Skeletal muscle tissue (tissue), 4 donors: ENCODE measurements around the gene PPTC7. TPM values are rescaled to one million over a fixed set of nuclear protein-coding genes. Genes with fewer than 3 reads are reported as not detected.
"Not testable (repeated sequence)": the region's sequence is repeated elsewhere in the genome, so short reads cannot be mapped to it uniquely, and the experiment has no call there.

Experiments
- H3K27ac ChIP-seq: one replicate; pipeline ENCODE4 v1.7.0; 2013; ENCODE audit warnings: mild to moderate bottlenecking, low read depth, low read length, inconsistent platforms
- H3K27me3 ChIP-seq, 3 donors: one replicate each; pipeline ENCODE4 v1.7.0; 2013; ENCODE audit warnings: low read length in 3 of 3; ENCODE audit not compliant: control insufficient read depth in 3 of 3, insufficient read depth in 3 of 3
- H3K36me3 ChIP-seq, 3 donors: one replicate each; pipeline ENCODE4 v1.7.0; 2013; ENCODE audit warnings: low read length in 3 of 3; ENCODE audit not compliant: control insufficient read depth in 3 of 3, insufficient read depth in 3 of 3
- H3K4me1 ChIP-seq, 3 donors: one replicate each; pipeline ENCODE4 v1.7.0; 2013; ENCODE audit warnings: low read length in 3 of 3, mild to moderate bottlenecking in 3 of 3; ENCODE audit not compliant: control insufficient read depth in 3 of 3, insufficient read depth in 3 of 3
- H3K4me3 ChIP-seq, 3 donors: one replicate each; pipeline ENCODE4 v1.7.0; 2013; ENCODE audit warnings: low read length in 3 of 3
- H3K9ac ChIP-seq, 3 donors: one replicate each; pipeline ENCODE4 v1.7.0; 2013; ENCODE audit warnings: low read length in 3 of 3, mild to moderate bottlenecking in 3 of 3, moderate library complexity in 2 of 3, low read depth in 1 of 3
- H3K9me3 ChIP-seq, 3 donors: one replicate each; pipeline ENCODE4 v1.7.0; 2013; ENCODE audit warnings: low read length in 3 of 3; ENCODE audit not compliant: control insufficient read depth in 3 of 3
- total RNA-seq: library from RNA; depleted of rRNA; stranded (reverse); fragments of >200 nt; gene quantifications from one replicate; pipeline ENCODE4 v1.2.3, GENCODE V29; 2014
- donor health status: Osteomylitis.

Gene PPTC7
- total RNA-seq, 1 donor from 2014 or later, result 6.3 TPM

DNA sequence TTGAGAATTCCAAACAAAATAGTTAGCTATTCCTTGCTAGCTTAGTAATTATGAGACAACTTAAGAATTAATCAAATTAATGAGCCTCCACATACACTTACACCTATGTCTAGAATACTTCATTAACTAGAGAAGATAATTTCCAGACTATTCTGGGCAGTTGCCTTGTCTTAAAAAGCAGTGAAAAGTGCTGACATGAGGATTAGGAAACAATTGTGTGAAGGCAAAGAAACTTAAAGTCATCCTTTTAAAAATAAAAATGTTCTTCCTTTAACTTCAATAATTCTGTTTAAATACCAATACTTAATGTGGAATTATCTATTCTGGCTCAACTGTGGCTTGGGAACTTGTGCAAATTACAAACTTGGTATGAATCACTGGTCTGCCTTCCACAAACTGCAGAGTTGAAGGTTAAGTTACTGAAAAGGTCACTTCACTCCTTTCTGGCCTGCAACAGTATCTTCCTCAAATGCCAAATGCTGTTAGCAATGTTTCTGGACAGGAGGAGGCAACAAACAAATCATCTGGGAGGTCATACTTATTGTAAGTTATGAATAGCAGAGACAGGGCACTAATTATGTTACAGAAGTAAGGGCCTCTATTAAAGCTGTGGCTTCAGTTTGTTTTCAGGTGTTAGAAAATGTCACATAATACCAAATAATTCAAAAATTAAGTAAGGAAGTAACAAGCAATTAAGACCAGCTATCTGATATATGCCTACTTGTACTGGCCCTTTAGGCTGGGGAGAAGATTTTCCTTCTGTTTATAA lies 19.2 kb downstream of the PPTC7 start:
- H3K27ac ChIP-seq, result peak overlapping the region; percentile 70
- no peaks in the 10 kb centered on the region for H3K36me3 ChIP-seq
- H3K4me3 ChIP-seq, result no peak overlapping the region
- no peaks in the 10 kb centered on the region for H3K9me3 ChIP-seq
- peak overlapping the region in 2 of 3 donors; percentile 10 to 13 for H3K9ac ChIP-seq
- H3K4me1 ChIP-seq, result peaks cover 45 to 53% (median 51%) of the 10 kb centered on the region in 3 donors
- no peaks in the 10 kb centered on the region for H3K27me3 ChIP-seq

- not testable (repeated sequence) for H3K9me3 ChIP-seq, H3K27ac ChIP-seq, H3K9ac ChIP-seq, H3K36me3 ChIP-seq, H3K4me3 ChIP-seq, H3K27me3 ChIP-seq
- H3K4me1 ChIP-seq, result peaks cover 45 to 53% (median 48%) of the 10 kb centered on the region in 3 donors
Measured at GRCh38 chr12:110562386-110562785, 20.7 kb downstream of the PPTC7 start.

GRCh38 chr12:110561471-110562201 lies 21.5 kb downstream of the PPTC7 start:
- peaks cover 45 to 51% (median 46%) of the 10 kb centered on the region in 3 donors for H3K4me1 ChIP-seq
- H3K4me3 ChIP-seq, result no peak overlapping the region
- H3K9me3 ChIP-seq, result no peaks in the 10 kb centered on the region
- peak overlapping the region; percentile 42 for H3K27ac ChIP-seq
- no peaks in the 10 kb centered on the region for H3K27me3 ChIP-seq
- H3K36me3 ChIP-seq, result no peaks in the 10 kb centered on the region
- H3K9ac ChIP-seq, result peak overlapping the region in 2 of 3 donors; percentile 4 to 16

- Histone ChIP-seq H3K4me3 (no peak overlapping the region), H3K9ac (no peak overlapping the region), H3K4me1 (peaks cover 43 to 50% (median 48%) of the 10 kb centered on the region in 3 donors), H3K36me3 (no peaks in the 10 kb centered on the region), H3K27ac (peak overlapping the region; percentile 42), H3K27me3 (no peaks in the 10 kb centered on the region), H3K9me3 (no peaks in the 10 kb centered on the region)
Measured at GRCh38 chr12:110560946-110561345, 22.2 kb downstream of the PPTC7 start.

GRCh38 chr12:110560048-110560447 lies 23.1 kb downstream of the PPTC7 start:
- Histone ChIP-seq H3K9me3 (no peaks in the 10 kb centered on the region), H3K4me1 (peaks cover 45 to 56% (median 52%) of the 10 kb centered on the region in 3 donors), H3K27me3 (no peaks in the 10 kb centered on the region), H3K27ac (no peak overlapping the region), H3K36me3 (no peaks in the 10 kb centered on the region), H3K4me3 (no peak overlapping the region), H3K9ac (no peak overlapping the region)

- peaks cover 37 to 51% (median 45%) of the 10 kb centered on the region in 3 donors for H3K4me1 ChIP-seq
- not testable (repeated sequence) for H3K27ac ChIP-seq, H3K27me3 ChIP-seq, H3K9me3 ChIP-seq, H3K36me3 ChIP-seq, H3K9ac ChIP-seq, H3K4me3 ChIP-seq
Measured at GRCh38 chr12:110558945-110559344, 24.2 kb downstream of the PPTC7 start.

GRCh38 chr12:110557300-110557699 lies 25.8 kb downstream of the PPTC7 start:
- Histone ChIP-seq H3K9me3 (no peaks in the 10 kb centered on the region), H3K9ac (peak overlapping the region in 1 of 3 donors; percentile 68), H3K4me1 (peaks cover 26 to 41% (median 35%) of the 10 kb centered on the region in 3 donors), H3K4me3 (no peak overlapping the region), H3K36me3 (no peaks in the 10 kb centered on the region), H3K27ac (peak overlapping the region; percentile 27), H3K27me3 (no peaks in the 10 kb centered on the region)

- peaks cover 0 to under 1% (median under 1%) of the 10 kb centered on the region in 3 donors for H3K36me3 ChIP-seq
- peak overlapping the region in 2 of 3 donors; percentile 38 to 47 for H3K4me3 ChIP-seq
- no peaks in the 10 kb centered on the region for H3K9me3 ChIP-seq
- no peaks in the 10 kb centered on the region for H3K27me3 ChIP-seq
- H3K27ac ChIP-seq, result peak overlapping the region; percentile 27
- peak overlapping the region in 2 of 3 donors; percentile 16 to 68 for H3K9ac ChIP-seq
- peaks cover 23 to 41% (median 37%) of the 10 kb centered on the region in 3 donors for H3K4me1 ChIP-seq
Measured at GRCh38 chr12:110556705-110557104, 26.4 kb downstream of the PPTC7 start.

GRCh38 chr12:110555577-110556406 lies 27.3 kb downstream of the PPTC7 start:
- peak overlapping the region; percentile 15 for H3K27ac ChIP-seq
- no peaks in the 10 kb centered on the region for H3K9me3 ChIP-seq
- peak overlapping the region in 1 of 3 donors; percentile 47 for H3K4me3 ChIP-seq
- peaks cover 14 to 41% (median 38%) of the 10 kb centered on the region in 3 donors for H3K4me1 ChIP-seq
- H3K9ac ChIP-seq, result peak overlapping the region; percentile 2 to 68 (median 40)
- H3K36me3 ChIP-seq, result peaks cover 0 to 6% (median 4%) of the 10 kb centered on the region in 3 donors
- no peaks in the 10 kb centered on the region for H3K27me3 ChIP-seq
